ENCODE measurements around the gene XK. TPM values are rescaled to one million over a fixed set of nuclear protein-coding genes. Genes with fewer than 3 reads are reported as not detected.

Gene XK
- total and polyA plus RNA-seq, 7 donors, result 8.1 to 27.0 (median 14.1) TPM

- intact Hi-C loops (cut with DNase I), result no loop called here
- Histone ChIP-seq H3K27me3 (no peaks in the 10 kb centered on the region), H3K4me3 (peak overlapping the region in 1 of 4 donors; percentile 5), H3K4me1 (no peaks in the 10 kb centered on the region), H3K9me3 (no peaks in the 10 kb centered on the region), H3K27ac (no peak overlapping the region), H3K36me3 (no peaks in the 10 kb centered on the region)
- DNase-seq, result no peak
- TF ChIP-seq EP300 (IDR thresholded peaks at IDR 0.05) (no peak), POLR2A (IDR thresholded peaks at IDR 0.05) (no peak), POLR2AphosphoS5 (IDR thresholded peaks at IDR 0.05) (no peak), CTCF (IDR thresholded peaks at IDR 0.05) (no peak)
- 83 to 88% methylated on average over 4 of the region's 4 CpGs for WGBS, 2 donors
These were observed 95.5 kb downstream of the XK start for GRCh38 chrX:37781081-37781480.

Other genes with a start within 250 kb of the XK start
- gene LANCL3, start 114.1 kb upstream of the XK start, total RNA-seq, result 1 to 10 TPM; 1.8 to 7.5 (median 6.3) TPM
- 1 to 10 TPM; 1.6 to 3.6 (median 2.8) TPM for gene LANCL3, start 114.1 kb upstream of the XK start, polyA plus RNA-seq
- gene CYBB, start 94.3 kb downstream of the XK start, total RNA-seq, result 10 to 100 TPM in 3 of 4 donors, 1 to 10 TPM in 1; 8.9 to 28.5 (median 24.0) TPM
- gene CYBB, start 94.3 kb downstream of the XK start, polyA plus RNA-seq, result 10 to 100 TPM in 2 of 3 donors, 1 to 10 TPM in 1; 6.0 to 25.0 (median 23.0) TPM
- 10 to 100 TPM; 32.4 to 55.3 (median 45.2) TPM for gene DYNLT3, start 161.8 kb downstream of the XK start, total RNA-seq
- 10 to 100 TPM; 16.5 to 37.2 (median 34.8) TPM for gene DYNLT3, start 161.8 kb downstream of the XK start, polyA plus RNA-seq